GM10266 (cell line): ENCODE data around the gene TOR2A.

Experiments
- DNase-seq: peaks from one replicate; pipeline ENCODE4 v3.0.0; 2012; ENCODE audit errors: extremely low spot score
- CTCF ChIP-seq: IDR thresholded peaks from 2 replicates; pipeline ENCODE4 v1.5.1; 2012; ENCODE audit warnings: mild to moderate bottlenecking, low read depth; ENCODE audit not compliant: control insufficient read depth, insufficient read depth; ENCODE audit errors: missing control alignments

Gene TOR2A

DNA sequence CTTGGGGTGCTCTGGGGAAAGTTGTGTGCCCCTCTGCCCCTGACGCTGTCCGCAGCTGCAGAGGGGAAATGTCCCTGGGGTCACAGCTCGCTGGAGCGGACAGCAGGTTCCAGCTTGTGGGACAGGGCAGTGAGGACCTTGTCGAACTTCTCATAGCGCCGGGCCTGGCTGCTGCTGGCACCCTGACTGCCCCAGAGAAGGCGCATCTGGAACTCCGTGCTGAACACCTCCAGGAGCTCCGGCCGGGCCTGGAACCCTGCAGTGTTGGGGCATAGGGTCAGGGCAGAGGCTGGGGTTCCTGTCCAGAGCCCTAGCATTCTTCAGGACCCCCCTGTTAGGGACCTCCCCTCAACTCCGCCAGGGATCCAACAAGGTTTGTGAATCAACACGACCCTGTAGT, 3.6 kb upstream of the TOR2A start:
- DNase-seq = no peak
- TF ChIP-seq CTCF = no peak

GRCh38 chr9:127735530-127736185, 564 bp upstream of the TOR2A start:
- no peak for DNase-seq
- no peak for TF ChIP-seq CTCF

DNA sequence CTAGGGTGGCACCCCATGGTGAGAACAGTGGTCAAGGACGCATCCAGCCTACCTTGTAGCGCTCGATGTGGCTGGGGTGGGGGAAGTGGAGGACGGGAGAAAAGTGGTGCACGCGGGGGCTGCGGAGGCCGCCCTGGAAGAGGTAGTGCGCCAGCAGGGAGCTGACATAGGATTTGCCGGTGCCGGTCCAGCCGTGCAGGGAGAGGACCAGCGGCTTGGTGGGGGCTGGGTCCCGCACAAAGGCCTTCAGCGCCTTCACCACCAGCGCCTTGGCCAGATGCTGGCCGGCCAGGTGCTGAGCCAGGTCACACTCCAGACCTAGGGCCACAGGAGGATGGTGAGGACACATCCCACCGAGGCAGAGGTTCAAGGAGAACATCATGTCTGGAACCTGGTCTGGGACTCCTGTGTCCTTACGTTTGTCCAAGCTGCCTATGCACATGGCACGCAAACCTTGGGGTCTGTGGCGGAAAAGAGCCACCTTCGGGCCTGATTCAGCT, 797 bp downstream of the TOR2A start:
- no peak for DNase-seq
- TF ChIP-seq CTCF = no peak

DNA sequence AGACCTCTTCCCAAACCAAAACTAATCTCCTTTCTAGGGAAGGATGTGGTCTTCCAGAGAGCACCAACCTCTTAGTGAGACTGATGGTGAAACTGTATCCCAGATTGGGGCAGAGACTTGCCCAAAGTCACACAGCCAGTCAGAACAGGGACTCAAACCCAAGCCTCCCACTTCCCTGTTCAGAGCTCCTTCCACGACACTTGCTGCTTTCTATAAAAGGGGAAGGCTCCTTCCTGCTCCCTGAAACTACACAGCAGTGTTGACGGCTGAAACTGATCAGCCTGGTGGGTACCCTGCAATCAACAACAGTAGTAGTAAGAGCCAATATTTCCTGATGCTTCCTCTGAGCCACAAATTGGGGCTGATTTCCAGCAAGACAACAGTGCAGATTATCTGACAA, 1.5 kb downstream of the TOR2A start:
- DNase-seq = no peak
- no peak for TF ChIP-seq CTCF

DNA sequence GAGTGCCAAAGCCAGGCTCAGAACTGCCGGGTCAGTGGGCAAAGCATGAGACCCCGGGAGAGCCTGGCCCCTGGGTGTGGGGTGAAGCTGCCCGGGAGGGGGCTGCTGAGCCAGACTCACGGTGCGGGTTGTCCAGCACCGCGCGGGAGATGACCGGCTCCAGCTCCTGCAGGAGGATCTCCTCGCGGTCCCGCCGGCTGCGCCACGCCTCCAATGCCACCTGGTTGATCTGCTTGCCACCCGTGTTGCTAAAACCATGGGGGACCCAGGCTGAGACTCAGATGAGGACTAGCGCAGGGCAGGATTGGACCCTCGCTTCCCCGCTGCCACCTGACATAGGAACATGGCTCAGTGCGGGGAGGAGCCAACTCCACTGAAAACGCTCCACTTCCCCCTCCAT, 2.6 kb downstream of the TOR2A start:
- TF ChIP-seq CTCF = no peak
- no peak for DNase-seq

- DNase-seq = no peak
- no peak for TF ChIP-seq CTCF
Observed at GRCh38 chr9:127731938-127732337, 3.2 kb downstream of the TOR2A start.

- no peak for TF ChIP-seq CTCF
- DNase-seq = no peak
Observed at GRCh38 chr9:127730799-127731410, 4.2 kb downstream of the TOR2A start.
